CD1c-positive myeloid dendritic cell (primary cell): ENCODE results near the gene ABAT.
"Not testable (repeated sequence)": the region's sequence is repeated elsewhere in the genome, so short reads cannot be mapped to it uniquely, and the experiment has no call there.

Experiments
- DNase-seq: peaks from one replicate; pipeline ENCODE4 v3.0.0-alpha.2; 2016; ENCODE audit errors: extremely low spot score

The ABAT gene

DNA sequence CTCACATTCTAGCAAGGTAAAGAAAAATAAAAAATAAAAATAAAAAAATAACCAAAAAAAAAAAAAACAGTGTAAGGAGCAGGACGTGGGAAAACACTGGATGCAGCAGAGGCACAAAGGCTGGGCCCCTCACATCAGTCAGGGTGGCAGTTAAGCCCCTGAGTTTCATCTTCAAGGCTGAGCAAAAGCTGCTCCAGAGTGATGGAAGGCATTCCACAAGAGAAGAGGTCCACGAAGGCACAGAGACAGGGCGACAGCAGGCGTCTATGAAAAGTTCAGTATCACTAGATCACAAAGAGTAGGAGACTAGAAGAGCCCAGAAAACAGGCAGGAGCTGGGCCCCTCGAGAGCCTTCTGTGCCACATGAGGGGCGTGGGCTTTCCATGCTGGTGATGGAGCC, 111.0 kb downstream of the ABAT start:
- DNase-seq: no peak

DNA sequence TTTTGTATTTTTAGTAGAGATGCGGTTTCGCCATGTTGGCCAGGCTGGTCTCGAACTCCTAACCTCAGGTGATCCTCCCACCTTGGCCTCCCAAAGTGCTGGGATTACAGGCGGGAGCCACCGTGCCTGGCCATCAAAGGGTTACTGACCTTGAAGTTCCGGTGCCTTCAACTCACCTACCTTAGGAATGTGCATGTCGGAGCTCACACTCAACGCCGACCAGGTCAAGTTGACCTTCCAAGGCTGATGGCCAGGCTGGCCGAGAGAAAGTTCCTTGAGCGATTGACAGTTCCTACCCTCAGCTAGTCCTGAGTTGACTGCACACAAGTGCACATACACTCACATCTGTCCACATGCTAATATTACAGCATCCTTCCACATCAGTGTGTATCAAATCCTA, 111.9 kb downstream of the ABAT start:
- not testable (repeated sequence) for DNase-seq

DNA sequence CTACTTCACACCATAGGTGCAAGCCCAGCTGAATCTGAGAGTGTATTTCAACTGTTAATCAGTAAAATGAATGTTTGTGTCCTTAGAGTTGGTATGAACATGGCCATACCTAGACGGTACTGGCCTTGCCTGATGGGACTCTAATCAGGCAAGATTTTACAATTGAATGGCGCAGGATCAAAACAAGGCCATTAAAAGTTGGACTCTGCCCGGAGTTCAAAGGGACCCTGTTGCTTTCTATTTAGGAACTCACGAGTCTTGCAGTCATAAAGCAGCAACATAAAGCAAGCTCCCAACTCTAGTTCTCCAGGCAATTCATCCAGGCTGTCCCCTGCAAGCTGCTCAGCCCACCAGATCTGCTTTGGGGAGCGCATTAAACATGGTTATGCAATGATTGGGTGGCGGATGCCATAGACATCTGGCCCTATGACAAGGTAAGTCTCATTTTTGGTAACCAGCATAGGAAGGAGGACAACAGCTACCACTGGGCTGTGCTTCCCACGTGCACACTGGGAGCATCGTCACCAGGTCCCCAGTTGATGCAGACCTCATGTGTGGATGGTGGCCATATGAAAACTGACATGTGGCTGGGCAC, 114.3 kb downstream of the ABAT start:
- DNase-seq: no peak

DNA sequence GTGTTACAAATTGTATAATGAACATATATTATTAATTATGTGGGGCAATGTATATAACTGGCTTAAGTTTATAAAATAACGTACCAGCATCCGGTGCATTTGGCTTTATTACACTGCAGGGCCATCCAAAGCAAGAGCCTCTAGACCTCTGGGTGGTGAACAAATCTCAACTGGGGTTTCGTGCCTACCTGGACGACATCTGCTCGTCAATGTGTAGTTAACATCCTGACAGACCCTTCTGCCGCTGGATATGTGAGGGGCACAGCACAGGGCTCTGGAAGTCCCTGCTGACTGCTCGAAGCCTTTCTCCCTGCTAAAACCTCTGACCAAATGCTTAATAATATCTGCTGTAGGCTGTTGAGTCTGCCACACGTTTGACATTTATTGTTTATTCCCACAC, 120.7 kb downstream of the ABAT start:
- no peak for DNase-seq

DNA sequence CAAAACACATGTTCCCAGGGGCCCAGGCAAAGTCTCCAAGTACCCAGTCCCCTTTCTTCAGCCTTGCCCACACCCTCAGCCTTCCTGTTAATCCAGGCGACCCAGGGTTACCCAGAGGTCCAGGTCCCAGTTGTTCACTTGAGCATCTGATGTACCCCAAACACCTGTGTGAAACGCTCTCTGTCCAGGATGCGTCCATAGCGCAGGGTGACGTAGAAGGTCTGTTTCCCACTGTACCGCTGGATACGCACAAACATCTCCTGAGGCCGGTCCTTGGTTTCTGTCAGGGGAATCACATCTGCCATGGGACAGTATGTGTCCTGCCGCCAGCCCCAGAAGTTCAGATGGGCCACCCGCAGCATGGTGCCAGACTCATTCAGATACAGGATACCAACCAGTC, 121.4 kb downstream of the ABAT start:
- DNase-seq: no peak

DNA sequence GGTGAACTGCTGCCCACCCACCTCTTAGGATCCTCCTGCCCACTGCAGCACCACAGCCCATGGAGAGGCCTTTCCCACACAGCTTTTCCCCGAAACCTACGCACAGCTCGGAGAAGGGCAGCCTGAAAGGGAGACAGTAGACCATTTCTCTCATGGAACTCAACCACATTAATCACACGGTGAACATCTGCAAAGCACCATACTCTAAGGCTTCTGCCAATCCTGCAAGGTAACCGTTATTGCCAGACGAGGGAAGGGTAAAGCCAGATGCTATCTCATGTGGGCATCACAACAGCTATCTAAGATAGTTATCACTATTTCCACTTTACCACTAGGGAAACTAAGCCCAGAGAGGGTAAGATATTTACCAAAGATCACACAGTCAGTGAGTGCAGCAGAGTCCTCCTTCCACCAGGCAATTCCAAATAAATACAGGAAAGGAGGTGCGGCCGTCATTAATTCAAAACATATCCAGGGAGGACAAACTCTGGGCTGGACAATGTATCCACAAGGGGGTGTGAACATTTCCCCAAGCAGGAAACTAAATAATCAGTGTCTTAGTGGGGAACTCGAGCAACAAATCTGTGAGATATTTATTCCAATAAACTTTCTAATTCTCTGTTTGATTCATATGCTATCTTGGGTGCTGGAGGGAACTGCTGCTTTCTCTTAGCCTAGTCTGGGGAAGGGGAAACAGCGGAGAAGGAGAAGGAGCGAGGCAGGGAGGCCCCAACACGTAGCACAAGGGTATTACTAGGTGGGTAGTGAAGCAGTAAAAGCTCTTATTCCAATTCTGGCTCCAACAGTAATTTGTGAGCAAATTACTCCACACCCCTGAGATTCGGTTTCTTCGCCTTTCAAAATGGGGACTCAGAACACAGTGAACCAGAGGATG, 122.3 kb downstream of the ABAT start:
- no peak for DNase-seq

DNA sequence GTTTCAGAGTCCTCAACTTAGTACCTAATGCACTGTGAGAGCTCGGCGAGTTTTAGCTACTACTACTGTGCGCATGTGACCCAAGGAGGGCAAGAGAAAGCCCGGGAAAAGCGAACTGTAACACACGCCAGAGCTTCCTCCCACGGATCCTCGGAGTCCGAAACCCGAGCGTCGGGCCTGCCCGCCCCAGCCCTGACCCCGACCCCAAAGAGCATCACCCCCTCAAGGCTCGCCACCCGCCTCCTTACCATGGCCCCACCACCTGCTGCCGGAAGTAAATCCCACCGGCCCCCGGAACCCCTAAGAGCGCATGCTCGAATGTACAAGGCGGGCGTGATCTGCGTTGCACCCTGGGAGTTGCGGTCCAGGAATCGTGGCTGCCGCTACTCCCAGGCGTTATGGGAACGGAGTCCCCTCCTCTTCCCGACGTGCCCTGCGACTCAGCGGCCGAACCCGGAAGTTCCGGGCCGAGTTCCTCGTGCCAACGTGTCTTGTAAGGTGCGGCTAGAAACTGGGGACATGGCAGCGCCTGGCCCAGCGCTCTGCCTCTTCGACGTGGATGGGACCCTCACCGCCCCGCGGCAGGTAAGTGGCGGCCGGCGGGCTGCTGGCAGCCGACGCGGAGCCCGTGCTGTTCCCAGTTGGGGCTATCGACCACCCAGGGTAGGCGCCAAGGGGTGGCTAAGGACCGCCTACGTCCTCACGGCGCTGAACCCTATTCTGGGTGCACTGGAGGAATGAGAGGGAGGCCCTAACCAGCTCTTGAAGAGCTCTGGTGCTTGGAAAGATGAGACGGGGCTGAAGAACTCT, 123.2 kb downstream of the ABAT start, which contains the start of the genes PMM2 and TMEM186:
TSS of gene PMM2 (plus strand) at position 476 of the 810 bp plus-strand sequence. CDS start at position 520, 44 bp downstream.
TSS of gene TMEM186 (minus strand) at position 276 of the 810 bp plus-strand sequence. CDS start at position 251, 25 bp downstream.
- peak; percentile 97 for DNase-seq

DNA sequence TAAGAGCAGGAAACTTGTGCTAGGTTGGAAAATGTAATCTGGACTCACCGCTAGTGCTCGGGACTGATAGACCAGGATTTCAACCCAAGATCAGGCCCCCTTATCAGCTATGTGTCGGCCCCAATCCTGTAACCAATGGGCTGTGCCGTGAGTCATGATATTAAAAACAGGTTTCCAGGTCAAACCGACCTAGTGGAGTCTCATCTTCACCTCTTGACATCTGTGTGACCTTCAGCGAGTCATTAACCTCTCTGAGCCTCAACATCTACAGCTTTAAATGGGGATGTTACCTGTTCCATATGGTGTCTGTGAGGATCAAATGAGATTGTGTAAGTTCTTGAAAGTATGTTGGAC, 123.7 kb downstream of the ABAT start:
- DNase-seq: no peak

DNA sequence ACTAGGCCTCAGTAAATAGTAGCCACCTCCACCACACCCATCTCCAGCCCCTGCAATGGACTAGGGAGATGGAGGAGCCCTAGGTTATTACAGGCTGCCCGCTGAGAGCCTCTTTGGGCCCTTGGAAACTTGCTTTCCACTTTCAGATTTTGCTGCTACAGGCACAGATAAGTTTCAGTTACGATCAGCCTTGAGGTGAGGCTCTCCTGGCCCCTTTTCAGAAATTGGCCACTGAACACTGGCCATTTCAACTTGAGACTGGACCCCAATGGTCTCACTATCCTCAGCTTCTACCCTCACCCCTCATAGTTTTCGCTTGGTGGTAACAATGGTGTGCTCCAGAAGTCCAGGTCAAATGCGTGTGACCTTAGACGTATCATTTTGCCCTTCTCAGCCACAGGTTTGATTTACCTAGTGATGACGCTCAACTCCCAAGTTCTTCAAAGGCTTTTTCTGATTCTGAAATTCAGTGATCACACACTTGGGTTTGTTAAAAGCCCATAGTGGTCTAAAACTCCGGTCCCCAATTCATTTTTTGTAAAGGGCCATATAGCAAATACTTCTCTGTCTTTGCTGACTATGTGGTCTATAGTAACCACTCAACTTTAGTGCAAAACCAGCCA, 124.2 kb downstream of the ABAT start:
- no peak for DNase-seq

DNA sequence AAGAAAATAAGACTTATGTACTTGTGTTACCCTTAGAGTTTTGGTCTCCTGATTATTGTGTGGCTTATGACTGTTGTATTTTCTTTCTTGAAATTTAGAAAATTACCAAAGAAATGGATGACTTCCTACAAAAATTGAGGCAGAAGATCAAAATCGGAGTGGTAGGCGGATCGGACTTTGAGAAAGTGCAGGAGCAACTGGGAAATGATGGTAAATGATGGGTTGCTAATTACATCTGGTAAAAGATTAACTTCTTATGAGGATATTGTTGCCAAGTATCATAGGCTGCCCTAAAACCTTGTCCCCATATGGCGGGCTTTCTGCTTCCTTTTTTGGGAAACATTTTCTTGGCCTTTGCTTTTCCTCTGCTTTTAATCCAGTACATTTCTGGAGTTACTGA, 127.3 kb downstream of the ABAT start:
- DNase-seq: no peak

DNA sequence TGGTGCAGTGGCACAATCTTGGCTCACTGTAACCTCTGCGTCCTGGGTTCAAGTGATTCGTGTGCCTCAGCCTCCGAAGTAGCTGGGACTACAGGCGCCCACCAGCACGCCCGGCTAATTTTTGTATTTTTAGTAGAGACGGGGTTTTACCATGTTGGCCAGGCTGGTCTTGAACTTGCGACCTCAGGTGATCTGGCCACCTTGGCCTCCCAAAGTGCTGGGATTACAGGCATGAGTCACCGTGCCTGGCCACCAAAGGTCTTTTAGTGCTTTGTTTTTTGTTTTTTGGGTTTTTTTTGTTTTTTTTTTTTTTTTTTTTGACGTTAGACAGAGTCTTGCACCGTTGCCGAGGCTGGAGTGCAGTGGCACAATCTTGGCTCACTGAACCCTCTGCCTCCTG, 129.3 kb downstream of the ABAT start:
- not testable (repeated sequence) for DNase-seq

DNA sequence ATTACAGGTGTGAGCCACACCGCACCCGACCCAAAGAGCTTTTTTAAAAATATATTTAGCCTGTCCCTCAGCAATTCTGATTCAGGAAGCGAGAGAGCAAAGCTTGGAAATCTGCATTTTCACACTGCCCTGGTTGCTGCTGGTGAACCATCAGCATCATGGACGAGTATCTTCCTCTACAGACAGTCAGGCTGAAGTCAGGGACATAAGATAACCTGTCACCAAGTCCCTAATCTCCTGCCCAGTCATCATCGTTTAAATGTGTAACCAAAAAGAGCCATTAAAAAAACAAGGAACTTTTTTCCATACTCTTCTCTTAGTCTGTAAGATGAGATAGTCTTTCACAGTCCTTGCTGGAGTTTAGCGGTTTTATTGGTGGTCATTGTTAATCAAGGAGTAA, 129.9 kb downstream of the ABAT start:
- no peak for DNase-seq

DNA sequence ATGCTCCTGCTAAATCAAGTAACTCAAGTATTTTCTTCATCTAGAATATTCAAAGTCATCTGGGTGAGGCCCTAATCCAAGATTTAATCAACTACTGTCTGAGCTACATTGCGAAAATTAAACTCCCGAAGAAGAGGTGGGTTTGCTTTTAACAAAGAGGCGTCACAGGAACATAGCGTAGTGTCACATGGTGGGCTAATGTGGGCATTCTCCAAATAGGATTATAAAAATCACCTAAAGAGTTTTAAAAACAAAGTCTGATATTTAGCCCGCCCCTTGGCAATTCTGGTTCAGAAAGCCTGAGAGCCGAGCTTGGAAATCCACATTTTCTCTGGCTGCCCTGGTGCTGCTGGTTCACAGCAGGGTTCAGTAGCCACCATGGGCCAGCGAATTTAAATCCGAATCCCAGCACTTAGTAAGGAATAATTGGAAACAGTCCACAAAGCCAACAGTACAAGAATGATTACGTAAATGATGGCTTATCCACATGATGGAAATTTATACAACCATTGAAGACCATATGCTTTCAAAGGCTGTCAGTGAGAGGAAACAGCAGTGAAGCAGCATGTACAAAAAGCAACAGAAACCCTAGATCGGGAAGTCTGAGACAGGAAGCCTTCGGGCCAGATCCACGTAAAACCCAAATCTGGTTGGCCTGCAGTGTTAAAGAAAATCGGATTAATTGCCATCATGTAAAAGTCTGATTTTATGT, 132.0 kb downstream of the ABAT start:
- no peak for DNase-seq

DNA sequence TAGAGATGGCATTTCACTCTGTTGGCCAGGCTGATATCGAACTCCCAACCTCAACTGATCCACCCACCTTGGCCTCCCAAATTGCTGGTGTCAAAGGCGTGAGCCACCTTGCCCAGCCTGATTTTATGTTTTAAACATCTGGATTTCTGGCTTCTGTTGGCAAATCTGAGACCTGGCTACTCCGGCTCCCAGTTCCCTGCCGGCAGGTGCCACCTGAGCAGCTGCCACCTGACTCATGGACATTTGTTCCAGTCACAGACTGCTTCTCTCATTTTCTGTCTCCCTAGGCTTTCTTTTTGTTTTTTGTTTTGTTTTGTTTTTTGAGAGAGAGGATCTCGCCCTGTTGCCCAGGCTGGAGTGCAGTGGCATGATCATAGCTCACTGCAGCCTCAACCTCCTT, 132.8 kb downstream of the ABAT start:
- DNase-seq: no peak

DNA sequence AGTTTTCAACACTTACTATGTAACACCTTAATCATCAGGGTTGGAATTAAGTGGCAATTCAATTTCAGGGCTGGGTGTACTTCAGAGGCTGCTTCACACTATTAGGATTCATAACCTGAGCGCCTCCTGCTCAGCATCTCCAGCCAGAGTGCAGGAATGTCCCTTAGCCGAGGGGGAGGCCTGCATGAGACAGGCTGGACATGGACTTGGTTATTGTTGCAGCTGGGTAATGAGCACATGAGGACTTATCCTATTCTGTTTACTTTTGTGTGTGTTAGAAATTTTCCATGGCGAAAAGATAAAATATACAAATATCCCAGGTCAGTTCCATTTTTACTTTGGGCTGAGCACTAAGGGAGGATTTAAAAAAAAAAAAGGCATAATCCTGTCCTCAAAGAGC, 133.6 kb downstream of the ABAT start:
- no peak for DNase-seq

DNA sequence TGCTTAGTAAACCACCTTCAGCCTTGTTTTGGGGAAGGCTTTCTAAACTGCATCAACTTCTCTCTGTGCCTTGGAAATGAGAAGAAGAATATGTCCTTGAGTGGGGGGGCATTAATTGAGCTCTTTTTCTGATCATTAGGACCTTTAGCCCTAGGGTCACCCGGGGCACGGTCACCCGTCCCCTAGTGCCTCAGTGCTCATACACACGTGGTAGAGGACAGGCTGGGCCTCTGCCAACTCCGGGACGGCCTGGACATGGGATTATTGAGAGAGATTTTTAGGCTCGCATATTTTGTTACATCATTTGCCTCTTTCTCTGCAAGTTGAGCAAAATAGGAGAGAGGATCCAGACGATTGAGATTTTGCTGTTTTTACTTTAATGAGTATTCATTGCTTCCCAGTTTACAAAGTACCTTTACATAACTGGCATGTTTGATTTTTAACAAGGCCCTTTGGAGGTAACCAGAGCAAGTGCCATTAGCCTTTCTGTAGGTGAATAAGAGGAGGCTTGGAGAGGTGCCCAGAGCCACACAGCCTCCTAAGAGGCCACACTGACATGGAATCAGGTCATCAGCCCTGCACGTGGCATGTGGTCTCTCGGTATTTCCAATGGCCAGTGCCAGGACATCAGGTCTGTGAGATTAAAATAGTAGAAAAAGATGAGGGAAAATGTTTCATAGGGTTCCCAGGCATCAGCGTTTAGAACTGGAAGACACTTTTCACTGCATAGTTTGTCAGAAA, 134.4 kb downstream of the ABAT start:
- DNase-seq: no peak

DNA sequence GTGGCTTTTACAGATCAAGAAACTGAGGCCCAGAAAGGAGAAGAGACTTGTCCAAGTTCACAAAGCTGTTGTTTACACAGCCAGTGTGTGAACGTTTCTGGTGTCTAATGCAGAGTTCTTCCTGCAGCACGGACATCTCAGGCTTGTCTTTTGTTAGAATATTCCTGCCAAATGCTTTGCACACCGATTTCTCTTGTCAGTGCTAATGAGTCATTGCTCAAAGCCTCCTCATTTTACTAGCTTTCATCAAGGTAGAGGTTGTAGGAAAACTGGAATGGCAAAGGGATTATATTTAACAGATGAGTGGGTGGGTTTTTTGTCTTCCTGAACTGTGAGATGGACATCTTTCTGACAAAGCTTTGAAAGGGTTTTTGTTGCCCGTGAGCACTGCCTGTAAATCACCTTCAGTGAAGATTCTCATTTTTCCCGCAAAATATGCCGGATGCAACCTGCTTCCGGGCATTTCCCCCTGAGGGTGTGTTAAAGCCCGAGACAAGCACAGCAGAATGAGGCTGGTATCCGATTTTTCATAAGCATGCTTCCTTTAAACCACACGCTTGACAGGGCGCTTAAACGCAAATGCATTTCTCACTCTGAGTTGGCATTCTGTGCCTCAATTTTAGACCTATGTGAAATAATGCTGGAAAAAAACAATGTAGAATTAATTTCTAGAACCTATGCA, 137.9 kb downstream of the ABAT start:
- DNase-seq: no peak

DNA sequence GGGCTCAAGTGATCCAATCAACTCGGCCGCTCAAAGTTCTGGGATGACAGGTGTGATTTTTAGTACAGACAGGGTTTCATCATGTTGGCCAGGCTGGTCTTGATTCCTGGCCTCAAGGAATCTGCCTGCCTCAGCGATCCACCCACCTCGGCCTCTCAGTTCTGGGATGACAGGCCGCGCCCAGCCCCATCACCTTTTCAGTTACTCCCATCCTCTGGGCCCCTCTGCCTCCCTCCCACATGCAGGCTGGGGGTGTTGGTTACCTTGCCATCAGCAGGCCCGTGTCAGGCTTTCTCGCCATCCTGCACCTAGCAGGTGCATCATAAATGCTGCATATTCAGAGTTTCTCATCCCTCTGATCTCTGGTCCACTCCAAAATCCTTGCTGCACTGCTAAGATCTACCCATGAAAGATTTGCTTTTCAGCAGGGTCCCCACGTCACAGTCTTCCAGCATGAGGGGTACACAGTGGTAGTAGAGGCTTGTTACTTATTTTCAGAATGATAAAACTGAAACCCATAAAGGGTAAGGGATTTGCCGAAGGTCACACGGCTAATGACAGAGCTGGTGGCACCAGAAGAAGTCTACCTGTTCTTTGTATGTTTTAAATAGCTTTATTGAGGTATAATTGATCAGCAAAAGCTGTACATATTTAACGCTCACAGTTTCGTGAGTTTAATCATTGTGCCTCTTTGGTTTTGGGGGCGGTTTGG, 139.8 kb downstream of the ABAT start:
- DNase-seq: no peak

DNA sequence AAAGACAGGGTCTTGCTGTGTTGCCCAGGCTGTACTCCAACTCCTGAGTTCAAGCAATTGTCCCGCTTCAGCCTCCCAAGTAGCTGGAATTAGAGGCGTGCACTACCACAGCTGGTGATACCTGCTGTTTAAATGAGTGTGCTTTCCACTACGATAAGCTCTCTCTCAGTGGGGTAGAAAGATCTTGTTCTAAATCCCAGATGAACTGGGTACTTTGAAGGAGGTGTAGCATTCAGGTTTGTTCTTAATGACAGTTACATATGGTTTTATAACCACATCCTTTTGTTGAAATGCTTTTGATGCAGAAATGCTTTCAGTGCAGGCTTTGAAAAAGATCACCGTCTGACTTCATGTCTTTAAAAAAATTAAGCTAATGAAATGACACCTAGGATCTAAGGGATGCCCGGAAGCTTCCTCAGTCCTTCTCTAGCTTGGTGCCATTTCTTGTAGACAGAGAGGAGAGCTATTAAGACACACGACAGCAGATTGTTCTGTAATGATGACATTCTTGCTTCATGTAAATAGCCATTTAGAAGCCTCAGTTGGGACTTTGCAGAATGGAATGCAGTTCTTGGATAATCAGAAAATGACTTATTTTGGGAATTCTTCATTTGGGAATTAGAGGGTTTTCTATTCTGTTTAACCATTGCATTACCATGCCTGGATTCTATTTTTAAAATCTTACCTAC, 142.7 kb downstream of the ABAT start:
- no peak for DNase-seq
